ENCODE results near the gene ALDH4A1. TPM values are rescaled to one million over a fixed set of nuclear protein-coding genes. Genes with fewer than 3 reads are reported as not detected.
A peak's percentile ranks its signal among the peaks of the same experiment; 100 is the strongest.

ALDH4A1 gene
- polyA plus RNA-seq, 4 donors, result 0.22 to 6.3 (median 1.3) TPM

DNA sequence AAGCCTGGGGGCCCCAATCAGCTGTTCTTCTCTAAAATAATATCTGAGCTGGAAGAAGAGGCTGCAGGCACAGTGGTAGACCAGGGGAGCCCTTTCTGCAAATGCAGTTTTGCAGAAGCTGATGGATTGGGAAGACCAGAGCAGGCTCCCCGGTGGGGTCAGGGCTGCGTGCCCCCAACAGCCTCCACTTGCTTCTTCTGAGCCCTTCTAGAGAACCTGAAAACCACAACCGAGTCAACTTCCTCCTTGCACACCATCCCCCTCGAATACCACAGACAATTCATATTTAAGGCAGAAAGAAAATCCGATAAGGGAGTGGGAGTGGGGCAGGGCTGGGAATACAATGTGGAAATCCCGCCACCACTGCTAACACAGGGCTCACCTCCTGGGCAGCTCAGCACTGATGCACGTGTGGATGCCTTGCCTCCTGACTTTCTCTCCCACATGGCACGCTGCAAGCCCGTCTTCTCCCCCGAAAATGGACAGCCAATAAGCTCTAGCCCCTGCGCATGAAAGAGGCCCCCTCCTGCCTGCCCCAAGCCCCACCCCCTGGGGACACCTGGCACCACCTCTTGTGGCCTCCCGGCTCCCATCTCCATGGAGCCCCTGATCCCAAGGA lies 25.4 kb upstream of the ALDH4A1 start:
- H3K4me3 ChIP-seq (ENCODE audit: low read depth in 1 of 3, low read length in 3 of 3), result peak overlapping the region in 1 of 3 donors; percentile 14
- no peaks in the 10 kb centered on the region for H3K9me3 ChIP-seq (ENCODE audit: control insufficient read depth in 2 of 2, insufficient read depth in 1 of 2, low read depth in 1 of 2, low read length in 1 of 2)
- peak in 1 of 2 donors; percentile 33 for DNase-seq
- peaks cover 0 to 4% (median 0%) of the 10 kb centered on the region in 3 donors for H3K27me3 ChIP-seq (ENCODE audit: control insufficient read depth in 3 of 3, insufficient read depth in 3 of 3, low read length in 3 of 3)
- peaks cover 0 to 14% (median 13%) of the 10 kb centered on the region in 3 donors for H3K4me1 ChIP-seq (ENCODE audit: control insufficient read depth in 3 of 3, insufficient read depth in 2 of 3, low read depth in 1 of 3, low read length in 2 of 3)
- FAIRE-seq, result no peak
- H3K27ac ChIP-seq (ENCODE audit: low read depth in 1 of 3, low read length in 2 of 3), result peak overlapping the region in 2 of 3 donors; percentile 21 to 74
- WGBS, 3 donors, result 60 to 73% (median 64%) methylated on average over 12 of the region's 12 CpGs
- no peaks in the 10 kb centered on the region for H3K36me3 ChIP-seq (ENCODE audit: control insufficient read depth in 3 of 3, insufficient read depth in 2 of 3, low read depth in 1 of 3, low read length in 3 of 3)

DNA sequence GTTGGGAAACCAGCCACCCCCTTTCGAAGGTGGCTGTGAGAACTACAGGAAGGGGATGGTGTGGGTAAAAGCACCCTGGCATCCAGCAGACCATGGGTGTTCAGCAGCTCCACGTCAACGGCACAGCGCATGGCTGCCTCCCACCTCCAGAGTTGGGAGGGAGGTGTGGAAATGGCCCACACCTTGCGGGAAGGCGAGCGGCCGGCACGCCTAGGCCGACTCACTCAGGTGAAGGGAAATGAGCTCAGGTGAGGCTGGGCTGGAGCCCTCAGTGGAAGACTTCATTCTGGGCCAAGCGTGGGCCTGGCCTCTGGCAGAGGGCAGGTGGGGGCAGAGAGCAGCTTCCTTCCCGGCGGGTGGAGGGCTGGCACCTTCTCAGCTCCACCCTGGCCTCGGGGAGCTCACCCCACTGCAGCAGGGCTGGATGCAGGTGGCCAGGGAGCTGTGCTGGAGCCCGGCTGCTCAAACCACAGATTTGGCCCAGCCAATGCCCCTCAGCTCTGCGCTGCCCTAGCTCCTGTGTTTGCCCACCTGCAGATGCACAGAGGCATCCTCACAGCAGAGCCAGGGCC lies 24.8 kb upstream of the ALDH4A1 start:
- H3K27ac ChIP-seq (ENCODE audit: low read depth in 1 of 3, low read length in 2 of 3), result peak overlapping the region; percentile 42 to 77 (median 74)
- 46 to 59% (median 57%) methylated on average over 15 to 16 of the region's 16 CpGs for WGBS, 3 donors
- H3K4me1 ChIP-seq (ENCODE audit: control insufficient read depth in 3 of 3, insufficient read depth in 2 of 3, low read depth in 1 of 3, low read length in 2 of 3), result peaks cover 0 to 18% (median 14%) of the 10 kb centered on the region in 3 donors
- no peaks in the 10 kb centered on the region for H3K36me3 ChIP-seq (ENCODE audit: control insufficient read depth in 3 of 3, insufficient read depth in 2 of 3, low read depth in 1 of 3, low read length in 3 of 3)
- no peaks in the 10 kb centered on the region for H3K9me3 ChIP-seq (ENCODE audit: control insufficient read depth in 2 of 2, insufficient read depth in 1 of 2, low read depth in 1 of 2, low read length in 1 of 2)
- FAIRE-seq (no peak), DNase-seq (no peak)
- peaks cover 0 to 5% (median 0%) of the 10 kb centered on the region in 3 donors for H3K27me3 ChIP-seq (ENCODE audit: control insufficient read depth in 3 of 3, insufficient read depth in 3 of 3, low read length in 3 of 3)
- H3K4me3 ChIP-seq (ENCODE audit: low read depth in 1 of 3, low read length in 3 of 3), result peak overlapping the region in 1 of 3 donors; percentile 14

DNA sequence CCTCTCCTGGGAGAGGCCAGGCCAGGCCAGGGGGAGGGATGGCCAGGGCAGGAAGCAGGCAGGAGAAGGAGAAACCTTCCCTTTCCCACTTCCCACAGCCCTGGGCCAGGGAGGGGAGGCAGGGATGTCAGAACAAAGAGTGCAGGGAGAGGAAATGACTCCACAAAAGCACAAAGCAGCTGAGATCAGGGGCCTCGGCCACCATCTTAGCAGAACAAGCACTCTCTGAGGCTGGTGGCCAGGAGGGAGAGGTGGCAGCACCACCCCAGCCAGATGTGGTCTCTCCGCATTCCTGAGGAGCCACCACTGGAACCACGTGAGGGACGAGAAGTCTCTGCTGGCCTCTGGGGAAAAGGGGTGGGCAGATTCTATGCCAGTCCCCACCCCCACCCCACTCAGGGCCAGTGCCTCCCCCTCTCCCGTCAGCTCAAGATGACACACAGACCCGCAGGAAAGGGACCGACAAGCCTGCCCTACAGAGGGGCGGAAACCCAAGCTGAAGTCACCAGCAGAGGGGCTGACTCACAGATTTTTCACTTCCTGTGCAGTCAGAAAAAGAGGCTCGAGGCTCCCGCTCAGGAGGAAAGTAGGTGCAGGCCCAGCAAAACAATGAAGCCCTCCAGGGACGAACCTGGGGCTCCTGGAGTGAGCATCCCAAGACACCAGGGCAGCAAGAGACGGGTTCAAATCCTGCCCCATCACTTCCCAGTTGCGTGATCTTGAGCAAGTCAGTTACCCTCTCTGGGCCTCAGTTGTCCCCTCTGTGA lies 24.1 kb upstream of the ALDH4A1 start:
- no peaks in the 10 kb centered on the region for H3K36me3 ChIP-seq (ENCODE audit: control insufficient read depth in 3 of 3, insufficient read depth in 2 of 3, low read depth in 1 of 3, low read length in 3 of 3)
- peaks cover 0 to 6% (median 0%) of the 10 kb centered on the region in 3 donors for H3K27me3 ChIP-seq (ENCODE audit: control insufficient read depth in 3 of 3, insufficient read depth in 3 of 3, low read length in 3 of 3)
- no peaks in the 10 kb centered on the region for H3K9me3 ChIP-seq (ENCODE audit: control insufficient read depth in 2 of 2, insufficient read depth in 1 of 2, low read depth in 1 of 2, low read length in 1 of 2)
- peak overlapping the region; percentile 42 to 77 (median 74) for H3K27ac ChIP-seq (ENCODE audit: low read depth in 1 of 3, low read length in 2 of 3)
- FAIRE-seq (no peak), DNase-seq (peak in 1 of 2 donors; percentile 61)
- 45 to 79% (median 62%) methylated on average over 13 of the region's 13 CpGs for WGBS, 3 donors
- H3K4me1 ChIP-seq (ENCODE audit: control insufficient read depth in 3 of 3, insufficient read depth in 2 of 3, low read depth in 1 of 3, low read length in 2 of 3), result peaks cover 0 to 24% (median 14%) of the 10 kb centered on the region in 3 donors
- peak overlapping the region in 1 of 3 donors; percentile 14 for H3K4me3 ChIP-seq (ENCODE audit: low read depth in 1 of 3, low read length in 3 of 3)

DNA sequence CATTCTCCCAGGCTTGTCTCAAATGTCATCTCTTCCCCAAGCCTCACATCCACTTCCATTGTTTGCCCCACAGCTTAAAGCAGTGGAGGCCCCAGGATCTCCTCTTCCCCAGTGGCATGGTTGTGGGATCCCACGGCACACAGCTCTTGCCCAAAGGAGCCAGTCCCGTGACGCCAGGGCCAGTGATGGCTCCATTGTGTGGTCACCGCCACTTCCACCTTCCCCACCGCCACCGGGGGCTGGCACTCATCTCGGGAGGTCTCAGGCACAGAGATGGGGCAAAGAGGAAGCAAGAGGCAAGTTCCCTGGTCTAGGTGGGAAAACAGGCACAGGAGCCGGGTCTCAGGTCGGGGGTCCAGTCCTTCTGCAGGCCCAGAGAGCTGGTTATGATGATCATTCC lies 22.9 kb upstream of the ALDH4A1 start:
- WGBS, 3 donors, result 92 to 96% (median 94%) methylated on average over 9 of the region's 9 CpGs
- Histone ChIP-seq H3K4me3 (ENCODE audit: low read depth in 1 of 3, low read length in 3 of 3) (no peak overlapping the region), H3K27me3 (ENCODE audit: control insufficient read depth in 3 of 3, insufficient read depth in 3 of 3, low read length in 3 of 3) (peaks cover 0 to 6% (median 0%) of the 10 kb centered on the region in 3 donors), H3K36me3 (ENCODE audit: control insufficient read depth in 3 of 3, insufficient read depth in 2 of 3, low read depth in 1 of 3, low read length in 3 of 3) (peaks cover 0 to 10% (median 0%) of the 10 kb centered on the region in 3 donors), H3K27ac (ENCODE audit: low read depth in 1 of 3, low read length in 2 of 3) (no peak overlapping the region), H3K9me3 (ENCODE audit: control insufficient read depth in 2 of 2, insufficient read depth in 1 of 2, low read depth in 1 of 2, low read length in 1 of 2) (no peaks in the 10 kb centered on the region), H3K4me1 (ENCODE audit: control insufficient read depth in 3 of 3, insufficient read depth in 2 of 3, low read depth in 1 of 3, low read length in 2 of 3) (peaks cover 0 to 24% (median 14%) of the 10 kb centered on the region in 3 donors)
- DNase-seq (no peak), FAIRE-seq (no peak)

DNA sequence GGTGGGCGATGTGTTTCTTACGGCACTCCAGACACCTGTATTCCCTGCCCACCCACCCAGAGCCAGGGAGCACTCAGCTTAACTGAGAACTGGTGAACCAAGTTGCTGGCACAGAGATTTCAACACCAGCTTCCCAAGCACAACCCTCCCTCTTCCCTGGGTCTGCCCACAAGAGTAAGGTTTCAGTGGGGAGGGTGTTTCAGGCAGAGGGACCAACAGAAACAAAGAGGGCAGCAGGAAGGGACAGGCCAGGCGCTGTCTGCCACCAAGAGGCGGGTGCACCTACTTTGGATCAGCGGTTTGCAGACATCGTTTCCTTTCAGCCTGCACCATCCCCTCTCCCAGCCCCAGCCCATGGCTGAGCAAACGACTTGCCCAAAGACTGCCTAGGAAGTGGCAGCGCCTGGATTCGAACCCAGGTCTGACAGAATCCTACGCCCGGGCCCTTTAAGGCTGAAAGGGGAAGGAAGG lies 21.9 kb upstream of the ALDH4A1 start:
- DNase-seq (no peak), FAIRE-seq (no peak)
- peak overlapping the region in 1 of 3 donors; percentile 87 for H3K27ac ChIP-seq (ENCODE audit: low read depth in 1 of 3, low read length in 2 of 3)
- peaks cover 0 to 12% (median 0%) of the 10 kb centered on the region in 3 donors for H3K36me3 ChIP-seq (ENCODE audit: control insufficient read depth in 3 of 3, insufficient read depth in 2 of 3, low read depth in 1 of 3, low read length in 3 of 3)
- H3K4me3 ChIP-seq (ENCODE audit: low read depth in 1 of 3, low read length in 3 of 3), result no peak overlapping the region
- H3K9me3 ChIP-seq (ENCODE audit: control insufficient read depth in 2 of 2, insufficient read depth in 1 of 2, low read depth in 1 of 2, low read length in 1 of 2), result no peaks in the 10 kb centered on the region
- peaks cover 0 to 24% (median 14%) of the 10 kb centered on the region in 3 donors for H3K4me1 ChIP-seq (ENCODE audit: control insufficient read depth in 3 of 3, insufficient read depth in 2 of 3, low read depth in 1 of 3, low read length in 2 of 3)
- H3K27me3 ChIP-seq (ENCODE audit: control insufficient read depth in 3 of 3, insufficient read depth in 3 of 3, low read length in 3 of 3), result peaks cover 0 to 6% (median 0%) of the 10 kb centered on the region in 3 donors
- WGBS, 3 donors, result 68 to 84% (median 71%) methylated on average over 11 of the region's 11 CpGs

DNA sequence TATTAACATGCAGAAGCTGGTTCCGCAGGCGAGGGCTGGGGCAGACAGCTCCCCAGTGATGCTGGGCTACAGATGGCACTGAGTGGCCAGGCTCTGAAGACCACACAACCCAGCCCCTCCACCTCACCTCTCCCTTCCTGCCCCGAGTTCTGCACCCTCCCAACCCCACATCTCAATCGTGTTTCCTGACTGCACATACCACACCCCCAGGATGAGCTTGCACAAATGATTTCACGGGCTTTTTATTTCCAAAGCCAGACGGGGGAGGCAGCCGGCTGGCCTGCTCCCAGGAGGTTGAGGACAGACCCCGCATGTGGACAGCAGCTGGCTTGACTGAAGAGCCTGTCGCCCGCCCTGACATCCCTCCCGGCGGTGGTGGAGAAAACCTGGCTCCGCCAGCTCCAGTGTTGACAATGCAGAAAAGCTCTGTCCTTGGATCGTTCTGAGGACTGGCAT lies 21.4 kb upstream of the ALDH4A1 start:
- peak in 1 of 2 donors; percentile 15 for DNase-seq
- Histone ChIP-seq H3K4me1 (ENCODE audit: control insufficient read depth in 3 of 3, insufficient read depth in 2 of 3, low read depth in 1 of 3, low read length in 2 of 3) (peaks cover 0 to 24% (median 14%) of the 10 kb centered on the region in 3 donors), H3K9me3 (ENCODE audit: control insufficient read depth in 2 of 2, insufficient read depth in 1 of 2, low read depth in 1 of 2, low read length in 1 of 2) (no peaks in the 10 kb centered on the region), H3K27me3 (ENCODE audit: control insufficient read depth in 3 of 3, insufficient read depth in 3 of 3, low read length in 3 of 3) (peaks cover 0 to 6% (median 0%) of the 10 kb centered on the region in 3 donors), H3K27ac (ENCODE audit: low read depth in 1 of 3, low read length in 2 of 3) (peak overlapping the region in 1 of 3 donors; percentile 87), H3K4me3 (ENCODE audit: low read depth in 1 of 3, low read length in 3 of 3) (no peak overlapping the region), H3K36me3 (ENCODE audit: control insufficient read depth in 3 of 3, insufficient read depth in 2 of 3, low read depth in 1 of 3, low read length in 3 of 3) (peaks cover 0 to 15% (median 0%) of the 10 kb centered on the region in 3 donors)
- FAIRE-seq, result no peak
- 49 to 80% (median 65%) methylated on average over 14 of the region's 14 CpGs for WGBS, 3 donors

DNA sequence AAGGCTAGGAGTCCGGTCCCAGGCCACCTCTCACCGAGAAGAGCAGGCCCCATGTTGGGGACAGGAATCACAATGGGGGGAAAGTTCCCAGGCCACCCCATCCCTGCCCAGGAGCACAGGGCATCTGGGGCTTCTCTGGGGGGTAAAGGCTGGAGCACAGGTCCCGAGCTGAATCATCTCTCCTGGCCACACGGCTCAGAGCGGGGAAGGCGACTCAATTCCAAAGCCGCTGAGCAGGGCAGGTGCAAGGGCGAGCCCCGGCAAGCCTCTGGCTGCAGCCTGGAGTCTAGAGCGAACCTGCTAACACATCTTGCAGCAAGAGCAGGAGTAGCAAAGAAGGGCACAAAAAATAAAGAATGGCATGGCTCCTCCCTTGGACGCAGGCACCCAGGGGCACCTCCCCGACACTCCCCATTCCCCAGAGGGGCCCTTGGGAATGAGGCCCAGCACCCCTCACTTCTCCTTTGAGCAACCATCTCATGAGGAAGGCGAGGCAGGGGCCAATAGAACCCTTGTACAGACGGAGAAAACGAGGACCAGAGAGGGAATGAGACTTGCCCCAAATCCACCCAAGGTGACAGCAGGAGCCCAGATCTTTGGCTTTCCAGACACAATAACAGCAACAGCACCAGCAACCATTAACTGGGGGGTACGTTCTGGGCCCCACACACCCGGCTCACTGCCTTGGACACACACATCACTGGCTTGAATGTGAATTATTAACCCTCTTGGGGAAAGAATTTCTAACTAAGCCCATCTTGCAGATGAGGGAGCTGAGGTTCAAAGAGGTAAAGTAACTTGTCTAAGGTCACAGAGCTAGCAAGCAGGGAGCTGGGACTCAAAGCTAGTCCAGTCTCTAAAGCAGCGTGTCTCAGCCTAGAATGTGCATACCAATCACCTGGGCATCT lies 20.7 kb upstream of the ALDH4A1 start:
- no peak for FAIRE-seq
- peaks cover 0 to 6% (median 0%) of the 10 kb centered on the region in 3 donors for H3K27me3 ChIP-seq (ENCODE audit: control insufficient read depth in 3 of 3, insufficient read depth in 3 of 3, low read length in 3 of 3)
- H3K4me3 ChIP-seq (ENCODE audit: low read depth in 1 of 3, low read length in 3 of 3), result no peak overlapping the region
- peak overlapping the region in 2 of 3 donors; percentile 82 to 87 for H3K27ac ChIP-seq (ENCODE audit: low read depth in 1 of 3, low read length in 2 of 3)
- no peak for DNase-seq
- H3K36me3 ChIP-seq (ENCODE audit: control insufficient read depth in 3 of 3, insufficient read depth in 2 of 3, low read depth in 1 of 3, low read length in 3 of 3), result peaks cover 0 to 20% (median 0%) of the 10 kb centered on the region in 3 donors
- H3K9me3 ChIP-seq (ENCODE audit: control insufficient read depth in 2 of 2, insufficient read depth in 1 of 2, low read depth in 1 of 2, low read length in 1 of 2), result no peaks in the 10 kb centered on the region
- peaks cover 0 to 24% (median 11%) of the 10 kb centered on the region in 3 donors for H3K4me1 ChIP-seq (ENCODE audit: control insufficient read depth in 3 of 3, insufficient read depth in 2 of 3, low read depth in 1 of 3, low read length in 2 of 3)
- 65 to 76% (median 71%) methylated on average over 18 of the region's 18 CpGs for WGBS, 3 donors

All from small intestine (tissue), 7 donors.